HEK293T (cell line): ENCODE data around the gene LY6G5B.
A peak's percentile ranks its signal among the peaks of the same experiment; 100 is the strongest.

Experiments used
- CTCF ChIA-PET: fragments of 350-600 bp; formaldehyde crosslinking; extraction: SDS; loops from one replicate; lab custom pipeline; 2021; ENCODE audit warnings: antibody characterized with exemption, inconsistent platforms; lab: Yijun Ruan, JAX
- POLR2A ChIA-PET: fragments of 350-600 bp; formaldehyde crosslinking; extraction: SDS; loops from one replicate; lab custom pipeline; 2020; ENCODE audit warnings: antibody characterized with exemption, inconsistent platforms; lab: Yijun Ruan, JAX
- DNase-seq: peaks from one replicate; pipeline ENCODE4 v3.0.0; 2012; ENCODE audit warnings: mixed read lengths; ENCODE audit errors: extremely low spot score
- ARNT ChIP-seq: fragments of 450-650 bp; IDR thresholded peaks from 2 replicates; pipeline ENCODE4 v1.6.1; 2017; ENCODE audit warnings: mild to moderate bottlenecking
- BHLHE40 ChIP-seq: fragments of 450-650 bp; IDR thresholded peaks from 2 replicates; pipeline ENCODE4 v1.6.1; 2016; ENCODE audit warnings: mild to moderate bottlenecking, moderate library complexity, borderline replicate concordance
- CTBP1 ChIP-seq: fragments of 450-650 bp; IDR thresholded peaks from 2 replicates; pipeline ENCODE4 v1.6.1; 2016; ENCODE audit warnings: borderline replicate concordance
- ELF4 ChIP-seq: fragments of 450-650 bp; IDR thresholded peaks from 2 replicates; pipeline ENCODE4 v1.6.1; 2017; ENCODE audit warnings: antibody characterized with exemption
- FOXA1 ChIP-seq: fragments of 450-650 bp; IDR thresholded peaks from 2 replicates; pipeline ENCODE4 v1.6.1; 2016; ENCODE audit warnings: mild to moderate bottlenecking
- FOXK2 ChIP-seq: fragments of 450-650 bp; IDR thresholded peaks from 2 replicates; pipeline ENCODE4 v1.6.1; 2016; ENCODE audit warnings: mild to moderate bottlenecking
- FOXM1 ChIP-seq: fragments of 450-650 bp; IDR thresholded peaks from 2 replicates; pipeline ENCODE4 v1.6.1; 2017; ENCODE audit warnings: mild to moderate bottlenecking, borderline replicate concordance
- HDGF ChIP-seq: fragments of 450-650 bp; IDR thresholded peaks from 2 replicates; pipeline ENCODE4 v1.6.1; 2017; ENCODE audit warnings: antibody characterized with exemption, borderline replicate concordance
- L3MBTL2 ChIP-seq: fragments of 450-650 bp; conservative IDR thresholded peaks from 2 replicates; pipeline ENCODE4 v1.6.1; 2016; ENCODE audit warnings: mild to moderate bottlenecking
- LEF1 ChIP-seq: fragments of 450-650 bp; IDR thresholded peaks from 2 replicates; pipeline ENCODE4 v1.6.1; 2017; ENCODE audit warnings: mild to moderate bottlenecking, borderline replicate concordance
- NFRKB ChIP-seq: fragments of 450-650 bp; IDR thresholded peaks from 2 replicates; pipeline ENCODE4 v1.6.1; 2016; ENCODE audit warnings: mild to moderate bottlenecking, moderate library complexity
- SP1 ChIP-seq: fragments of 450-650 bp; IDR thresholded peaks from 2 replicates; pipeline ENCODE4 v1.6.1; 2017
- SUZ12 ChIP-seq: fragments of 450-650 bp; IDR thresholded peaks from 2 replicates; pipeline ENCODE4 v1.6.1; 2016; ENCODE audit warnings: mild to moderate bottlenecking
- TARDBP ChIP-seq: fragments of 450-650 bp; IDR thresholded peaks from 2 replicates; pipeline ENCODE4 v1.6.1; 2016
- ZNF384 ChIP-seq: fragments of 450-650 bp; IDR thresholded peaks from 2 replicates; pipeline ENCODE4 v1.6.1; 2016

The LY6G5B gene

GRCh38 chr6:31660381-31661261, 9.2 kb upstream of the LY6G5B start, which contains the start of gene C6orf47:
Gene C6orf47 (minus strand): TSS chr6:31660778. CDS start chr6:31659947, 831 bp downstream.
- ChIA-PET CTCF (interaction anchor here (0.9 to 1.2 kb wide), 2 partner anchors 8 to 39 kb away, joined by 4 read pairs; partner anchors contain the start of gene BAG6), POLR2A (interaction anchor here (0.5 to 5.4 kb wide), 28 partner anchors 9 to 245 kb away, joined by 3 to 138 read pairs (median 4); partner anchors contain the start of genes ABHD16A, ATP6V1G2, BAG6 and DDX39B)
- DNase-seq: peak; percentile 79
- TF ChIP-seq ELF4 (peak; percentile 50), FOXM1 (no peak), L3MBTL2 (no peak), TARDBP (no peak), FOXA1 (no peak), SP1 (no peak)

DNA sequence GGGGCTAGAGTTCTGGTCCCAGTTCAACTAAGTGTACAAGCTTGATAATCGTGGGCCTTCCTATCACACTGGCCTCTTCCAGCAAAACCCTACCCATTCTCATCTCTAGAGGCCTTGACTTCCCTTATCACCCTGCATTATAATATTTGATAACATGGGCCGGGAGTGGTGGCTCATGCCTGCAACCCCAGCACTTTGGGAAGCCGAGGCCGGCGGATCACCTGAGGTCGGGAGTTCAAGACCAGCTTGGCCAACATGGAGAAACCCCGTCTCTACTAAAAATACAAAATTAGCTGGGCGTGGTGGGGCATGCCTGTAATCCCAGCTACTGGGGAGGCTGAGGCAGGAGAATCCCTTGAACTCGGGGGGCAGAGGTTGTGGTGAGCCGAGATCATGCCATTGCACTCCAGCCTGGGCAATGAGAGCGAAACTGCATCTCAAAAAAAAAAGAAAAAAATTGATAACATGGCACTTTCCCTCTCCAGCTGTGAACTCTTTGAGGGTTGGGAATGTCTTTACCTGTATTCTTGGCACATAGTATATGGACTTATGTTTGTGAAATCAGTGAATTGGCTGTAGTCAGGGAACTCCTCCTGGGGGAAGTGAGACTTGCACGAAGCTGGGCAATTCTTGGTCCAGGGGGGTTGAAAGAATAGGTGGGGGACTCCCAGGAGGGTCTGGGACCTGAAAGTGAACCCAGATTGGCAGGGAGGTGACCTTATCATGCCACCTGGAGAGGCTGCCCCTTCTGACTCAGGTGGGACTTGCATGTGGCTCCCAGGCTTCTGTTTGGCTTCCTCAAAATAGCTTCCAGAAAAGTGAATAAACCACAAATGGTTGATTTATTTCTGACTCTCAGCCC, 8.3 kb upstream of the LY6G5B start:
- DNase-seq: no peak
- POLR2A ChIA-PET: interaction anchor here (0.5 to 5.4 kb wide), 24 partner anchors 8 to 244 kb away, joined by 3 to 138 read pairs (median 4); partner anchors contain the start of genes ABHD16A, ATP6V1G2, BAG6 and DDX39B
- TF ChIP-seq HDGF: no peak
- TF ChIP-seq SP1: no peak
- no peak for TF ChIP-seq LEF1
- TF ChIP-seq FOXA1: no peak
- no peak for TF ChIP-seq ARNT
- no peak for TF ChIP-seq ZNF384
- no peak for TF ChIP-seq SUZ12
- TF ChIP-seq NFRKB: no peak
- TF ChIP-seq L3MBTL2: no peak
- no peak for TF ChIP-seq FOXK2
- TF ChIP-seq TARDBP: no peak
- CTCF ChIA-PET: interaction anchor here (1.2 kb wide), 1 partner anchor 39 kb away, joined by 4 read pairs; no protein-coding TSS in a partner anchor

DNA sequence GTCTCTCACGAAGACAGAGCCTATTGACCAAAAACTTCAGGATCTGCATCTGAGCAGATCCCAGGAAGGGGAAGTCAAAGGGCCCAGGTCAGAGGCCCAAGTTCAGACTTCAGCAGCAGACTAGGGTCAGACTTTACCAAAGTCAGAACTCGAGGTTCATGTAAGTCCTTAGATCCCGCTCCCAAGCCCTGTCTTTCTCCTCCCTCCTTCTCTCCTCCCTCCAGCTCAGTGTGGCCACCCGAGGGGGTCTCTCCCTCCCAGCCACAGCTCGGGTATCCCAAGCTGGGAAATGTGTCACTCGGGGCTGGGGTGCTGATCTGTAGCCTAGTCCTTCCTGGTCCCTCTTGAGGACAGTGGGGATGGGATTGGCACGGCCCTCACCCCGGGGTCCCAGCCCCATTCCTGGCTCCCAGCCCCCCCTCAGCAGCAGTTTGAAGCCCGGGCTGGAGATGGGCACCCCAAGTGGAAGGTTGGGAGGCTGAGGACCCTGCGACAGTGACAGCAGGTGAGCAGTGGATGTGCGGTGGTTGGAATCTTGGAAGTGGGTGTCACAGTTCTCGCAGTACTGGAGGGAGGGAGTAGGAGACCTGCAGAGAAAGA, 7.6 kb upstream of the LY6G5B start:
- POLR2A ChIA-PET: interaction anchor here (5.4 kb wide), 1 partner anchor 11 kb away, joined by 138 read pairs; the partner anchor contains the start of gene BAG6
- CTCF ChIA-PET: no interaction called here

DNA sequence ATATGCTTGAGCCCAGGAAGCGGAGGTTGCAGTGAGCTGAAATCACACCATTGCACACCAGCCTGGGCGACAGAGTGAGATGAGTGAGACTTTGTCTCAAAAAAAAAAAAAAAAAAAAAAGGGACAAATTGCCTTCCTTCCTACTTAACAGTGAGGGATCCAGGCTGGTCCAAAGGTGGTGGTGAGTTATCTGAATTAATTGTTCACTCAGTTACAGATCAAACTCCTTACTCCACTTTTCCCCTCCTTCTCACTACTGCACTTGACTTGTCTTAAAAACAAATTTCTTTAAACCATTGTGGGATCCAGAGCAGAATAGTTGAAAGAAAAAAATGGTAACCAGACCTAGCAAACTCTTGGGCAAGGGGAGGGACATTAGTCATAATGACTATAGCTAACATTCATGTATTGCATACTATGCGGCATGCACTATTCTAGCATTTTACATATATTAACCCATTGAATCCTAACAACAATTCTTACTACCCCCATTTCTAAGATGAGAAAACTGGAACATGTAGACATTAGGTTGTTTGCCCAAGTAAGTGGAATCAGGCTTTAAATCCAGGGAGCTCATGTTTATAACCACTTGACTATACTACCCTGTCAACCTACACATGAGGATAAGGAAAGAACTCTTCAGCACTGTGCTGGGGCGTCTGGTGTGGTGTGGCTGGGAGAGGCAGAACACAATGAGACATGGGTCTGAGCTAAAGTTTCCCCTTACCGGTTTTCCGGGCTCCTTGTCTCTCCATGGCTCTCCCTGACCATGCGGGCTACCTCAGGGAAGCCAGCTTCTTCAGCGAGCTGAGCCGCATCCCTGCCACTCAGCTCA, 6.4 kb upstream of the LY6G5B start:
- DNase-seq: no peak
- ChIA-PET POLR2A (interaction anchor here (1.0 to 5.4 kb wide), 5 partner anchors 8 to 143 kb away, joined by 3 to 138 read pairs (median 16); partner anchors contain the start of genes APOM, BAG6, CLIC1 and DDX39B), CTCF (no interaction called here)
- TF ChIP-seq L3MBTL2 (no peak), LEF1 (no peak), ELF4 (no peak), ZNF384 (no peak), TARDBP (no peak), HDGF (no peak), FOXK2 (no peak), FOXA1 (no peak)

More for the DNA sequence above, 7.6 kb upstream of the LY6G5B start:
- DNase-seq: no peak
- TF ChIP-seq SUZ12 (no peak), CTBP1 (no peak), L3MBTL2 (no peak), TARDBP (no peak)

- ChIA-PET CTCF (interaction anchor here (0.9 kb wide), 1 partner anchor 68 kb away, joined by 4 read pairs; no protein-coding TSS in a partner anchor), POLR2A (interaction anchor here (0.5 to 5.4 kb wide), 31 partner anchors 8 to 1308 kb away, joined by 3 to 138 read pairs (median 5); partner anchors contain the start of genes ABHD16A, AIF1, APOM and BAG6)
- no peak for DNase-seq
- TF ChIP-seq ZNF384: no peak
- TF ChIP-seq LEF1: no peak
- TF ChIP-seq BHLHE40: no peak
- no peak for TF ChIP-seq SUZ12
- TF ChIP-seq CTBP1: no peak
- TF ChIP-seq TARDBP: no peak
- TF ChIP-seq FOXK2: no peak
- no peak for TF ChIP-seq ELF4
- TF ChIP-seq L3MBTL2: no peak
- TF ChIP-seq FOXA1: no peak
- TF ChIP-seq SP1: no peak
- no peak for TF ChIP-seq FOXM1
Measured at GRCh38 chr6:31663961-31664789, 5.6 kb upstream of the LY6G5B start.
